SK-N-SH treated with all-trans-retinoic acid at 6 μM for 48 hours (cell line): Measurements from ENCODE around the gene FOLR1.
"Not testable (repeated sequence)": the region's sequence is repeated elsewhere in the genome, so short reads cannot be mapped to it uniquely, and the experiment has no call there.

ENCODE experiments used
- ATAC-seq: fragments of 200-7000 bp; cut with Tn5 transposase; 3 replicates; pipeline ENCODE4 v1.9.1; 2020; ENCODE audit warnings: mild to moderate bottlenecking, moderate library complexity
- ARNTL ChIP-seq: fragments of 450-650 bp; formaldehyde crosslinking; IDR thresholded peaks from 2 replicates; pipeline ENCODE4 v1.5.0; 2020; ENCODE audit warnings: low read depth, mild to moderate bottlenecking, moderate library complexity, borderline replicate concordance
- BACH2 ChIP-seq: fragments of 250-450 bp; sonication (Bioruptor Pico); IDR thresholded peaks from 2 replicates; pipeline ENCODE4 v1.9.0; 2021; ENCODE audit warnings: mild to moderate bottlenecking, borderline replicate concordance
- CSDC2 ChIP-seq: fragments of 250-450 bp; sonication (Bioruptor Pico); IDR thresholded peaks from 2 replicates; pipeline ENCODE4 v1.5.0; 2020; ENCODE audit warnings: mild to moderate bottlenecking, moderate library complexity
- ESRRG ChIP-seq: fragments of 250-450 bp; sonication (Bioruptor Pico); IDR thresholded peaks from 2 replicates; pipeline ENCODE4 v1.6.1; 2021; ENCODE audit warnings: mild to moderate bottlenecking
- GLIS3 ChIP-seq: fragments of 250-450 bp; sonication (Bioruptor Pico); IDR thresholded peaks from 2 replicates; pipeline ENCODE4 v1.5.0; 2020; ENCODE audit warnings: mild to moderate bottlenecking, moderate library complexity
- ISL1 ChIP-seq: fragments of 250-450 bp; sonication (Bioruptor Pico); IDR thresholded peaks from 2 replicates; pipeline ENCODE4 v2.1.2; 2022; ENCODE audit warnings: mild to moderate bottlenecking, moderate library complexity
- OSR1 ChIP-seq: fragments of 250-450 bp; sonication (Bioruptor Pico); IDR thresholded peaks from 2 replicates; pipeline ENCODE4 v1.8.0; 2022; ENCODE audit warnings: moderate library complexity, mild to moderate bottlenecking, inconsistent platforms
- RARB ChIP-seq: fragments of 250-450 bp; sonication (Bioruptor Pico); IDR thresholded peaks from 2 replicates; pipeline ENCODE4 v1.8.0; 2021; ENCODE audit warnings: mild to moderate bottlenecking, moderate library complexity
- SNAI2 ChIP-seq: fragments of 250-450 bp; sonication (Bioruptor Pico); IDR thresholded peaks from 2 replicates; pipeline ENCODE4 v1.5.0; 2020; ENCODE audit warnings: mild to moderate bottlenecking, moderate library complexity
- TCF4 ChIP-seq: fragments of 250-450 bp; sonication (Bioruptor Pico); IDR thresholded peaks from 2 replicates; pipeline ENCODE4 v1.8.0; 2021; ENCODE audit warnings: mild to moderate bottlenecking, moderate library complexity, borderline replicate concordance
- TOX ChIP-seq: fragments of 250-450 bp; sonication (Bioruptor Pico); IDR thresholded peaks from 2 replicates; pipeline ENCODE4 v1.8.0; 2021; ENCODE audit warnings: mild to moderate bottlenecking, moderate library complexity, borderline replicate concordance
- ZC3H10 ChIP-seq: fragments of 250-450 bp; sonication (Bioruptor Pico); IDR thresholded peaks from 2 replicates; pipeline ENCODE4 v1.5.1; 2021; ENCODE audit warnings: mild to moderate bottlenecking, moderate library complexity
- ZFP3 ChIP-seq: fragments of 250-450 bp; sonication (Bioruptor Pico); IDR thresholded peaks from 2 replicates; pipeline ENCODE4 v1.5.0; 2020; ENCODE audit warnings: mild to moderate bottlenecking, moderate library complexity
- ZFP30 ChIP-seq: fragments of 450-650 bp; formaldehyde crosslinking; IDR thresholded peaks from 2 replicates; pipeline ENCODE4 v1.5.0; 2022; ENCODE audit warnings: mild to moderate bottlenecking, moderate library complexity
- ZNF565 ChIP-seq: fragments of 450-650 bp; formaldehyde crosslinking; conservative IDR thresholded peaks from 2 replicates; pipeline ENCODE4 v1.5.0; 2020; ENCODE audit warnings: low read depth, mild to moderate bottlenecking, moderate library complexity
- ZNF70 ChIP-seq: fragments of 450-650 bp; formaldehyde crosslinking; IDR thresholded peaks from 2 replicates; pipeline ENCODE4 v1.5.0; 2020; ENCODE audit warnings: mild to moderate bottlenecking, moderate library complexity
- TF ChIP-seq, protein P1 (sequence below): fragments of 250-450 bp; sonication (Bioruptor Pico); IDR thresholded peaks from 2 replicates; pipeline ENCODE4 v1.5.1; 2020; ENCODE audit warnings: low read depth, mild to moderate bottlenecking, moderate library complexity
- TF ChIP-seq, protein P2 (sequence below): fragments of 250-450 bp; sonication (Bioruptor Pico); IDR thresholded peaks from 2 replicates; pipeline ENCODE4 v1.5.0; 2020; ENCODE audit warnings: mild to moderate bottlenecking, moderate library complexity
- TF ChIP-seq, protein P3 (sequence below): fragments of 250-450 bp; sonication (Bioruptor Pico); IDR thresholded peaks from 2 replicates; pipeline ENCODE4 v1.8.0; 2021; ENCODE audit warnings: low read depth, mild to moderate bottlenecking, moderate library complexity, borderline replicate concordance
- TF ChIP-seq, protein P4 (sequence below): fragments of 250-450 bp; sonication (Bioruptor Pico); IDR thresholded peaks from 2 replicates; pipeline ENCODE4 v1.8.0; 2020; ENCODE audit warnings: mild to moderate bottlenecking, moderate library complexity, borderline replicate concordance

FOLR1 gene

DNA sequence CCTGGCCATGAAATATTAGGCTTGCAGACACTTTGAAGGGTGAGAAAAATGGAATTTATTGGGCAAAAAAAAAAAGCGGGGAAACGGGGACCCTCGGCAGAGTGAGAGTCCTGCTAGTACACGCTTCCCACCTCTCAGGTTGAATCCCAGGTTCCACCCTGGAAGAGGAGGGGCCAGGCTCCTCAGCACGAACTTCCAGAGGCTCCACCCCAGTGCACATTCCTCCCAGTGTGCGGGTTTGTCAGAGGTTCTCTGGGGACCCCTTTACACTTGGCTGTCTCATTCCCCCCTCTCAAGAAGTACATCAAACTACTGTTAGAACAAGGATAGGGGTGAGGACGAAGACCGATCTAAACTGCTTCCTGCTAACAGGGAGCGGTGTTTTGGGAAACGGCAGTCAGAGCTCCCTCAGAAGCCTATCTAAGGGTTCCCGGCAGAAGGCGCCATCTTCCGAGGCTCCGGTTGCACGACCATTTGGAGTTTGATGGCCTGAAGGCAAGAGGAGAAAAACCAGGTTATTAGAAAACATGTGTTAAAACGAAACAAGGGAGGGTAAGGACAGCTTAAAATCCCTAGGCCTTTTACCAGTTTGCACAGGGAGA, 28.9 kb upstream of the FOLR1 start:
- TF ChIP-seq ZFP30 (CRISPR knock-in tag) (no peak), ZC3H10 (CRISPR knock-in tag) (no peak), GLIS3 (no peak), SNAI2 (CRISPR knock-in tag) (no peak), ZNF70 (CRISPR knock-in tag) (no peak), BACH2 (no peak), ESRRG (no peak), ARNTL (CRISPR knock-in tag) (no peak), OSR1 (no peak), ISL1 (no peak), ZFP3 (CRISPR knock-in tag) (no peak), TCF4 (CRISPR knock-in tag) (no peak)
- TF ChIP-seq, protein P1, sequence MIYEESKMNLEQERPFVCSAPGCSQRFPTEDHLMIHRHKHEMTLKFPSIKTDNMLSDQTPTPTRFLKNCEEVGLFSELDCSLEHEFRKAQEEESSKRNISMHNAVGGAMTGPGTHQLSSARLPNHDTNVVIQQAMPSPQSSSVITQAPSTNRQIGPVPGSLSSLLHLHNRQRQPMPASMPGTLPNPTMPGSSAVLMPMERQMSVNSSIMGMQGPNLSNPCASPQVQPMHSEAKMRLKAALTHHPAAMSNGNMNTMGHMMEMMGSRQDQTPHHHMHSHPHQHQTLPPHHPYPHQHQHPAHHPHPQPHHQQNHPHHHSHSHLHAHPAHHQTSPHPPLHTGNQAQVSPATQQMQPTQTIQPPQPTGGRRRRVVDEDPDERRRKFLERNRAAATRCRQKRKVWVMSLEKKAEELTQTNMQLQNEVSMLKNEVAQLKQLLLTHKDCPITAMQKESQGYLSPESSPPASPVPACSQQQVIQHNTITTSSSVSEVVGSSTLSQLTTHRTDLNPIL (CRISPR knock-in tag): no peak
- TF ChIP-seq, protein P2, sequence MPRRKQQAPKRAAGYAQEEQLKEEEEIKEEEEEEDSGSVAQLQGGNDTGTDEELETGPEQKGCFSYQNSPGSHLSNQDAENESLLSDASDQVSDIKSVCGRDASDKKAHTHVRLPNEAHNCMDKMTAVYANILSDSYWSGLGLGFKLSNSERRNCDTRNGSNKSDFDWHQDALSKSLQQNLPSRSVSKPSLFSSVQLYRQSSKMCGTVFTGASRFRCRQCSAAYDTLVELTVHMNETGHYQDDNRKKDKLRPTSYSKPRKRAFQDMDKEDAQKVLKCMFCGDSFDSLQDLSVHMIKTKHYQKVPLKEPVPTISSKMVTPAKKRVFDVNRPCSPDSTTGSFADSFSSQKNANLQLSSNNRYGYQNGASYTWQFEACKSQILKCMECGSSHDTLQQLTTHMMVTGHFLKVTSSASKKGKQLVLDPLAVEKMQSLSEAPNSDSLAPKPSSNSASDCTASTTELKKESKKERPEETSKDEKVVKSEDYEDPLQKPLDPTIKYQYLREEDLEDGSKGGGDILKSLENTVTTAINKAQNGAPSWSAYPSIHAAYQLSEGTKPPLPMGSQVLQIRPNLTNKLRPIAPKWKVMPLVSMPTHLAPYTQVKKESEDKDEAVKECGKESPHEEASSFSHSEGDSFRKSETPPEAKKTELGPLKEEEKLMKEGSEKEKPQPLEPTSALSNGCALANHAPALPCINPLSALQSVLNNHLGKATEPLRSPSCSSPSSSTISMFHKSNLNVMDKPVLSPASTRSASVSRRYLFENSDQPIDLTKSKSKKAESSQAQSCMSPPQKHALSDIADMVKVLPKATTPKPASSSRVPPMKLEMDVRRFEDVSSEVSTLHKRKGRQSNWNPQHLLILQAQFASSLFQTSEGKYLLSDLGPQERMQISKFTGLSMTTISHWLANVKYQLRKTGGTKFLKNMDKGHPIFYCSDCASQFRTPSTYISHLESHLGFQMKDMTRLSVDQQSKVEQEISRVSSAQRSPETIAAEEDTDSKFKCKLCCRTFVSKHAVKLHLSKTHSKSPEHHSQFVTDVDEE (CRISPR knock-in tag): no peak
- TF ChIP-seq, protein P3, sequence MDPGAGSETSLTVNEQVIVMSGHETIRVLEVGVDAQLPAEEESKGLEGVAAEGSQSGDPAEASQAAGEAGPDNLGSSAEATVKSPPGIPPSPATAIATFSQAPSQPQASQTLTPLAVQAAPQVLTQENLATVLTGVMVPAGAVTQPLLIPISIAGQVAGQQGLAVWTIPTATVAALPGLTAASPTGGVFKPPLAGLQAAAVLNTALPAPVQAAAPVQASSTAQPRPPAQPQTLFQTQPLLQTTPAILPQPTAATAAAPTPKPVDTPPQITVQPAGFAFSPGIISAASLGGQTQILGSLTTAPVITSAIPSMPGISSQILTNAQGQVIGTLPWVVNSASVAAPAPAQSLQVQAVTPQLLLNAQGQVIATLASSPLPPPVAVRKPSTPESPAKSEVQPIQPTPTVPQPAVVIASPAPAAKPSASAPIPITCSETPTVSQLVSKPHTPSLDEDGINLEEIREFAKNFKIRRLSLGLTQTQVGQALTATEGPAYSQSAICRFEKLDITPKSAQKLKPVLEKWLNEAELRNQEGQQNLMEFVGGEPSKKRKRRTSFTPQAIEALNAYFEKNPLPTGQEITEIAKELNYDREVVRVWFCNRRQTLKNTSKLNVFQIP: no peak
- no peak for ATAC-seq

DNA sequence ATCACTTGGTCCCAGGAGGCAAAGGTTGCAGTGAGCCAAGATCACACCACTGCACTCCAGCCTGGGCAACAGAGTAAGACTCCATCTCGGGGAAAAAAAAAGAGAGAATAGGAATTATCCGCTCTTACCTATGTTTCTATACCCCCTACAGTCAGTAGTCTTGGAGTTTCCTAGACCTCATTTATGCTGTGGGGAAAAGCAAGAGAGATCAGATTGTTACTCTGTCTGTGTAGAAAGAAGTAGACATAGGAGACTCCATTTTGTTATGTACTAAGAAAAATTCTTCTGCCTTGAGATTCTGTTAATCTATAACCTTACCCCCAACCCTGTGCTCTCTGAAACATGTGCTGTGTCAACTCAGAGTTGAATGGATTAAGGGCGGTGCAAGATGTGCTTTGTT, 27.8 kb upstream of the FOLR1 start:
- not testable (repeated sequence) for ATAC-seq

DNA sequence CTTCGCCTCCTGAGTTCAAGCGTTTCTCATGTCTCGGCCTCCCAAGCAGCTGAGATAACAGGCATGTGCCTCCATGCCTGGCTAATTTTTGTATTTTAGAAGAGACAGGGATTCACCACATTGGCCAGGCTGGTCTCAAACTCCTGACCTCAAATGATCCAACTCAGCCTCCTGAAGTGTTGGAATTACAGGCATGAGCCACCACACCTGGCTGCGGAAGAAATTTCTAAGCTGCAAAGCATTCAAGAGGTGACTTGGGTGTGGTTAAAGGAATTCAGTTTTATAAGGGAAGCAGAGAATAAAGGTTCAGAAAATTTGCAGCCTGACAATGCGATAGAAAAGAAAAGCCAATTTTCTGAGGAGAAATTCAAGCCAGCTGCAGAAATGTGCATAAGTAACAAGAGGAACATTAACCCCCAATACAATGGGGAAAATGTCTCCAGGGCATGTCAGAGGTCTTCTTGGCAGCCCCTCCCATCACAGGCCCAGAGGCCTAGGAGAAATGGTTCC, 22.8 kb upstream of the FOLR1 start:
- not testable (repeated sequence) for ATAC-seq

DNA sequence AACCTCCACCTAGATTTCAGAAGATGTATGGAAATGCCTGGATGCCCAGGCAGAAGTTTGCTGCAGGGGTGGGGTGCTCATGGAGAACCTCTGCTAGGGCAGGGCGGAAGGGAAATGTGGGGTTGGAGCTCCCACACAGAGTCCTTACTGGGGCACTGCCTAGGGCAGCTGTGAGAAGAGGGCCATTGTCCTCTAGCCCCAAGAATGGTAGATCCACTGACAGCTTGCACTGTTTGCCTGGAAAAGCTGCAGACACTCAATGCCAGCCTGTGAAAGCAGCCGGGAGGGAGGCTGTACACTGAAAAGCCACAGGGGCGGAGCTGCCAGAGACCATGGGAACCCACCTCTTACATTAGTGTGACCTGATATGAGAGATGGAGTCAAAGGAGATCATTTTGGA, 22.2 kb upstream of the FOLR1 start:
- not testable (repeated sequence) for ATAC-seq

DNA sequence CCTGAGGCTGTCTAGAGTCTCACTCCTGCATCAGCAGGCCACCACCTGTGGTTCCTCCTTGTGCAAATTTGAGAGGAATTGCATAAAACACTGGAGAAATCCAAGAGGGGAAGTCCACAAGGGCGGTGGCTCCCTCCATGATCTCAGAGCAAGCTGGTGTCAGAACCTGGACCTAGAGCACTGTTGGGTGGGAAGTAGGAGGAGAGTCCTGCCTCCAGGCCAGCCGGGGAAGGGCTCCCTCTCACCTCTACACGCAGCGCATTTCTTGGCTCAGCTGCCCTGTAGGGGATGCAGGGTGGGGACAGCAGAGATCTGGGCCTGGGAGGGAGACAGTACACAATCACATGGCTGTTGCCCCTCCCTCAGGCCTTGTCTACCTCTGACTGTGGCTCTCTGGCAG, 19.9 kb upstream of the FOLR1 start:
- ATAC-seq: not testable (repeated sequence)

DNA sequence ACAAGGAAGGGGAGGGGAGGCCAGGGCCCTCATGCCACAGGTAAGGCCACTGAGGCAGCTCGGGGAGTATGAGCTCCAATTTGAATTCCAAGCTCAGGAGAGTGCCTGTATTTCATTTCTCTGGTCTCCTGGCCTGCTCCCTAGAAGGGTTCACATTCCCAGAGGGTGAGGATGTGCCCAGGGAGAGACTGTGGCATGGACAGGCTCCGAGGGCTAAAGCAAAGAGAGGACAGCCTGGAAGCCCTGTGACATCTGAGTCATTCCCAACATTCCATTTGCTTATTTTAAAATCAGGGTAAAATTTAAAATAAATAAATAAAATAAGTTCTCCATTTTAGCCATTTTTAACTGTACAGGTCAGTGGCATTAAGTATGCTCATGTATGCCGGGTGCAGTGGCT, 18.6 kb upstream of the FOLR1 start:
- ATAC-seq: no peak
- TF ChIP-seq RARB (CRISPR knock-in tag) (no peak), OSR1 (no peak), CSDC2 (CRISPR knock-in tag) (no peak), BACH2 (no peak), ZNF565 (CRISPR knock-in tag) (no peak), ARNTL (CRISPR knock-in tag) (no peak), ISL1 (no peak), ZC3H10 (CRISPR knock-in tag) (no peak), TCF4 (CRISPR knock-in tag) (no peak), SNAI2 (CRISPR knock-in tag) (no peak), TOX (no peak), ESRRG (no peak), ZNF70 (CRISPR knock-in tag) (no peak)
- TF ChIP-seq, protein P4, sequence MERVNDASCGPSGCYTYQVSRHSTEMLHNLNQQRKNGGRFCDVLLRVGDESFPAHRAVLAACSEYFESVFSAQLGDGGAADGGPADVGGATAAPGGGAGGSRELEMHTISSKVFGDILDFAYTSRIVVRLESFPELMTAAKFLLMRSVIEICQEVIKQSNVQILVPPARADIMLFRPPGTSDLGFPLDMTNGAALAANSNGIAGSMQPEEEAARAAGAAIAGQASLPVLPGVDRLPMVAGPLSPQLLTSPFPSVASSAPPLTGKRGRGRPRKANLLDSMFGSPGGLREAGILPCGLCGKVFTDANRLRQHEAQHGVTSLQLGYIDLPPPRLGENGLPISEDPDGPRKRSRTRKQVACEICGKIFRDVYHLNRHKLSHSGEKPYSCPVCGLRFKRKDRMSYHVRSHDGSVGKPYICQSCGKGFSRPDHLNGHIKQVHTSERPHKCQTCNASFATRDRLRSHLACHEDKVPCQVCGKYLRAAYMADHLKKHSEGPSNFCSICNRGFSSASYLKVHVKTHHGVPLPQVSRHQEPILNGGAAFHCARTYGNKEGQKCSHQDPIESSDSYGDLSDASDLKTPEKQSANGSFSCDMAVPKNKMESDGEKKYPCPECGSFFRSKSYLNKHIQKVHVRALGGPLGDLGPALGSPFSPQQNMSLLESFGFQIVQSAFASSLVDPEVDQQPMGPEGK (CRISPR knock-in tag): no peak
- TF ChIP-seq, protein P3: no peak
- TF ChIP-seq, protein P2 (CRISPR knock-in tag): no peak
